ENCODE data around the gene MMP2.

MMP2 gene

GRCh38 chr16:55501549-55502322 lies 22.7 kb downstream of the MMP2 start:
- DNase-seq (ENCODE audit: low read depth, low spot score) = no peak
- in situ Hi-C loops (cut with HindIII; ENCODE audit: low sequenced_read_pairs) = no loop called here
- peak; percentile 45 for TF ChIP-seq CTCF (IDR thresholded peaks at IDR 0.05; ENCODE audit: low read depth, low read length)
- no peak overlapping the region for H3K4me3 ChIP-seq (ENCODE audit: low read depth, low read length)

GRCh38 chr16:55502801-55503366 lies 23.9 kb downstream of the MMP2 start:
- no peak for TF ChIP-seq CTCF (IDR thresholded peaks at IDR 0.05; ENCODE audit: low read depth, low read length)
- DNase-seq (ENCODE audit: low read depth, low spot score) = peak; percentile 98
- in situ Hi-C loops (cut with HindIII; ENCODE audit: low sequenced_read_pairs) = no loop called here
- no peak overlapping the region for H3K4me3 ChIP-seq (ENCODE audit: low read depth, low read length)

GRCh38 chr16:55503726-55504550 lies 24.9 kb downstream of the MMP2 start:
- no peak for DNase-seq (ENCODE audit: low read depth, low spot score)
- in situ Hi-C loops (cut with HindIII; ENCODE audit: low sequenced_read_pairs) = no loop called here
- no peak for TF ChIP-seq CTCF (IDR thresholded peaks at IDR 0.05; ENCODE audit: low read depth, low read length)
- H3K4me3 ChIP-seq (ENCODE audit: low read depth, low read length) = no peak overlapping the region

- in situ Hi-C loops (cut with HindIII; ENCODE audit: low sequenced_read_pairs) = no loop called here
- no peak for DNase-seq (ENCODE audit: low read depth, low spot score)
- TF ChIP-seq CTCF (IDR thresholded peaks at IDR 0.05; ENCODE audit: low read depth, low read length) = no peak
- H3K4me3 ChIP-seq (ENCODE audit: low read depth, low read length) = no peak overlapping the region
Measured at GRCh38 chr16:55505333-55506015, 26.5 kb downstream of the MMP2 start.

- in situ Hi-C loops (cut with HindIII; ENCODE audit: low sequenced_read_pairs) = no loop called here
Measured at GRCh38 chr16:55506083-55506482, 27.1 kb downstream of the MMP2 start.

More at GRCh38 chr16:55506083-55506482, 27.1 kb downstream of the MMP2 start:
- no peak for TF ChIP-seq CTCF (IDR thresholded peaks at IDR 0.05; ENCODE audit: low read depth, low read length)
- DNase-seq (ENCODE audit: low read depth, low spot score) = no peak
- no peak overlapping the region for H3K4me3 ChIP-seq (ENCODE audit: low read depth, low read length)
